ENCODE results near the gene TMC1.

The TMC1 gene

DNA sequence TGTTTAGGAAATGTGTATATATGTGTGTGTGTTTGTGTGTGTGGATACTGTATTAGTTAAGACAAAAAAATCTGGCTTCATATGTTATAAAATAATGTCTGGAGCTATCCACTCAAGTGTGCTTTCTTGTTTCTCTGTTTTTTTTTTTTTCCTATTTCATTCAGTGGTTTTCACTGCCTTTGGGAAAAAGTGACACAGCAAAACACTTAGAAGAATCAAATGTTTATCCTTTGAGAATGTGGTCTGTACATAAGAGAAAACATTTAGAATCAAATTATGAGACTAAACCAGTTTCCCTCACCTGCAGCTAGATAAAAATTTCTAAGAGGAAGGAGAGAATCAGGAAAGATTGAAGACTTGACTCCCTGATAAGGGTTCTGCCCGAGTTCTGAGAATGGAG is 8.1 kb downstream of the TMC1 start:
- TF ChIP-seq CTCF (conservative IDR thresholded peaks at IDR 0.05) (no peak), ZFX (IDR thresholded peaks at IDR 0.05) (no peak)
- H3K27ac ChIP-seq = no peak overlapping the region

- TF ChIP-seq ZFX (IDR thresholded peaks at IDR 0.05) = no peak
- no peak for TF ChIP-seq CTCF (conservative IDR thresholded peaks at IDR 0.05)
- peak overlapping the region; percentile 55 for H3K27ac ChIP-seq
Observed at GRCh38 chr9:72533322-72533721, 11.9 kb downstream of the TMC1 start.

- no peak for TF ChIP-seq ZFX (IDR thresholded peaks at IDR 0.05)
- TF ChIP-seq CTCF (conservative IDR thresholded peaks at IDR 0.05) = no peak
- no peak overlapping the region for H3K27ac ChIP-seq
Observed at GRCh38 chr9:72534931-72535330, 13.5 kb downstream of the TMC1 start.

- H3K27ac ChIP-seq = no peak overlapping the region
- TF ChIP-seq CTCF (conservative IDR thresholded peaks at IDR 0.05) (no peak), ZFX (IDR thresholded peaks at IDR 0.05) (no peak)
Observed at GRCh38 chr9:72537011-72537545, 15.7 kb downstream of the TMC1 start.

- no peak overlapping the region for H3K27ac ChIP-seq
- TF ChIP-seq ZFX (IDR thresholded peaks at IDR 0.05) (no peak), CTCF (conservative IDR thresholded peaks at IDR 0.05) (no peak)
Observed at GRCh38 chr9:72537671-72538070, 16.3 kb downstream of the TMC1 start.

DNA sequence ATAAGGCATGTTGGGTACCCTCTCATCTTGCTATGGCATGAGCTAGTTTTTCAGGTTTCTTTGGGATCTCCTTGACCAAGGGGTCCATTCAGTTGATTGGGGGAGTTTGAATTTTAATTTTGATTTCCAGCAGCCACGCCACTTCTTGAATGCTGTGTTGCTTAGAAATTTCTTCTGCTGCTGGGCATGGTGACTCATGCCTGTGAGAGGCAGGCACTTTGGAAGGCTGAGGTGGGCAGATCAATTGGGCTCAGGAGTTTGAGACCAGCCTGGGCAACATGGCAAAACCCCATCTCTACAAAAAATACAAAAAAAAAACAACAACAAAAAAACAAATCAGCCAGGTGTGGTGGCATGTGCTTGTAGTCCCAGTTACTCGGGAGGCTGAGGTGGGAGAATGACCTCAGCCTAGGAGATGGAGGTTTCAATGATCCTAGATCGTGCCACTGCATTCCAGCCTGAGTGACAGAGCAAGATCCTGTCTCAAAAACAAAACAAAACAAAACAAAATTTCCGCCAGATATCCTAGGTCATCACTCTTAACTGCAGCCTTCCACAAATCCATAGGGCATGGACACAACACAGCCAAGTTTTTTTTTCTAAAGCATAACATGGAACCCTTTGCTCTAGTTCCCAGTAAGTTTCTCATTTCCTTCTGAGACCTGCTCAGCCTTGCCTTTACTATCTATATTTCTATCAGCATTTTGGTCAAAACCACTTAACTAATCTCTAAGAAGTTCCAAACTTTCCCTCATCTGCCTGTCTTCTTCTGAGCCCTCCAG is 17.7 kb downstream of the TMC1 start:
- TF ChIP-seq ZFX (IDR thresholded peaks at IDR 0.05) = no peak
- no peak for TF ChIP-seq CTCF (conservative IDR thresholded peaks at IDR 0.05)
- H3K27ac ChIP-seq = peak overlapping the region; percentile 71

GRCh38 chr9:72539824-72540347 is 18.5 kb downstream of the TMC1 start:
- H3K27ac ChIP-seq = peak overlapping the region; percentile 71; the same call in 1 of the 2 replicates

More at GRCh38 chr9:72539824-72540347, 18.5 kb downstream of the TMC1 start:
- TF ChIP-seq ZFX (IDR thresholded peaks at IDR 0.05) = no peak
